D721Med (cell line): ENCODE results near the gene TPH2.
A peak's percentile ranks its signal among the peaks of the same experiment; 100 is the strongest.

Source experiments
- DNase-seq: peaks from one replicate; pipeline ENCODE4 v3.0.0; 2011; ENCODE audit warnings: low spot score; ENCODE audit not compliant: insufficient read length
- FAIRE-seq: peaks from 2 replicates; lab custom pipeline; 2011; peaks lifted over from hg19 to GRCh38; lab: Jason Lieb, UNC
- CTCF ChIP-seq: IDR thresholded peaks from 2 replicates; pipeline ENCODE4 v1.5.1; 2012; ENCODE audit warnings: mild to moderate bottlenecking, control low read depth; ENCODE audit not compliant: insufficient read depth; ENCODE audit errors: missing control alignments

Gene TPH2

GRCh38 chr12:71940068-71940467 is 1.4 kb downstream of the TPH2 start:
- no peak for FAIRE-seq

GRCh38 chr12:71941174-71941573 is 2.5 kb downstream of the TPH2 start:
- DNase-seq = no peak
- TF ChIP-seq CTCF = no peak

More at GRCh38 chr12:71940068-71940467, 1.4 kb downstream of the TPH2 start:
- DNase-seq = no peak
- no peak for TF ChIP-seq CTCF

GRCh38 chr12:71942259-71942658 is 3.6 kb downstream of the TPH2 start:
- no peak for FAIRE-seq
- DNase-seq = no peak
- no peak for TF ChIP-seq CTCF

More at GRCh38 chr12:71941174-71941573, 2.5 kb downstream of the TPH2 start:
- FAIRE-seq = no peak

- FAIRE-seq (no peak), DNase-seq (no peak)
- TF ChIP-seq CTCF = no peak
These were observed 4.1 kb downstream of the TPH2 start for GRCh38 chr12:71942703-71943102.

- FAIRE-seq = no peak
- TF ChIP-seq CTCF = no peak
- no peak for DNase-seq
These were observed 6.5 kb downstream of the TPH2 start for GRCh38 chr12:71945121-71945520.

- DNase-seq (no peak), FAIRE-seq (no peak)
- TF ChIP-seq CTCF = no peak
These were observed 7.2 kb downstream of the TPH2 start for GRCh38 chr12:71945883-71946282.

GRCh38 chr12:71947645-71948105 is 9.0 kb downstream of the TPH2 start:
- peak; percentile 93 for FAIRE-seq
- DNase-seq = no peak

More at GRCh38 chr12:71947645-71948105, 9.0 kb downstream of the TPH2 start:
- no peak for TF ChIP-seq CTCF
